SH-SY5Y (cell line): ENCODE data around the gene UBE2H.

ENCODE experiments used
- GATA2 ChIP-seq: IDR thresholded peaks from 2 replicates; pipeline ENCODE4 v1.6.1; 2011; ENCODE audit warnings: mild to moderate bottlenecking, low read depth, low read length
- GATA3 ChIP-seq: IDR thresholded peaks from 2 replicates; pipeline ENCODE4 v1.6.1; 2011; ENCODE audit warnings: low read depth, mild to moderate bottlenecking, low read length, moderate library complexity

Gene UBE2H

GRCh38 chr7:129824291-129825208 lies 128.2 kb downstream of the UBE2H start:
- TF ChIP-seq GATA3 = no peak
- no peak for TF ChIP-seq GATA2

GRCh38 chr7:129821476-129821875 lies 131.3 kb downstream of the UBE2H start:
- TF ChIP-seq GATA3 = no peak
- TF ChIP-seq GATA2 = no peak

GRCh38 chr7:129816742-129817141 lies 136.0 kb downstream of the UBE2H start:
- no peak for TF ChIP-seq GATA3
- TF ChIP-seq GATA2 = no peak

- no peak for TF ChIP-seq GATA3
- TF ChIP-seq GATA2 = no peak
Measured at GRCh38 chr7:129807863-129808262, 144.9 kb downstream of the UBE2H start.

- peak; percentile 67 for TF ChIP-seq GATA2
- TF ChIP-seq GATA3 = no peak
Measured at GRCh38 chr7:129804890-129805719, 147.7 kb downstream of the UBE2H start.

GRCh38 chr7:129804111-129804889 lies 148.5 kb downstream of the UBE2H start:
- TF ChIP-seq GATA2 (no peak), GATA3 (no peak)

GRCh38 chr7:129803546-129804081 lies 149.1 kb downstream of the UBE2H start:
- TF ChIP-seq GATA2 (no peak), GATA3 (no peak)

- TF ChIP-seq GATA2 = no peak
- no peak for TF ChIP-seq GATA3
Measured at GRCh38 chr7:129801882-129802281, 150.9 kb downstream of the UBE2H start.

GRCh38 chr7:129800901-129801300 lies 151.9 kb downstream of the UBE2H start:
- TF ChIP-seq GATA3 (no peak), GATA2 (no peak)

- TF ChIP-seq GATA2 (no peak), GATA3 (no peak)
Measured at GRCh38 chr7:129799350-129799955, 153.3 kb downstream of the UBE2H start.

GRCh38 chr7:129798616-129799349 lies 154.0 kb downstream of the UBE2H start:
- TF ChIP-seq GATA2 (no peak), GATA3 (no peak)

- TF ChIP-seq GATA2 = no peak
- no peak for TF ChIP-seq GATA3
Measured at GRCh38 chr7:129797214-129797789, 155.5 kb downstream of the UBE2H start.

GRCh38 chr7:129796186-129796775 lies 156.5 kb downstream of the UBE2H start:
- TF ChIP-seq GATA3 (no peak), GATA2 (no peak)
